Lung (tissue), 12 donors: ENCODE data around the gene PCGF3. TPM values are rescaled to one million over a fixed set of nuclear protein-coding genes. Genes with fewer than 3 reads are reported as not detected.

ENCODE experiments used
- ATAC-seq: fragments of 200-7000 bp; cut with Tn5 transposase; one replicate; pipeline ENCODE4 v1.9.1; 2020; ENCODE audit warnings: moderate number of reproducible peaks; ENCODE audit not compliant: insufficient read depth, low FRiP score
- DNase-seq, 3 donors: peaks; one replicate each; pipeline ENCODE4 v3.0.0-alpha.2; 2013 to 2017
- H3K27ac ChIP-seq, 2 donors: one replicate each; pipeline ENCODE4 v1.5.1; 2013; ENCODE audit warnings: mild to moderate bottlenecking in 2 of 2, moderate library complexity in 2 of 2, control low read depth in 1 of 2, inconsistent platforms in 1 of 2, low read depth in 1 of 2, low read length in 1 of 2
- H3K27me3 ChIP-seq, 3 donors: one replicate each; pipeline ENCODE4 v1.5.1; 2013; ENCODE audit warnings: low read length in 2 of 3; ENCODE audit not compliant: control insufficient read depth in 3 of 3, insufficient read depth in 3 of 3
- H3K36me3 ChIP-seq, 4 donors: one replicate each; pipeline ENCODE4 v1.5.1; 2013; ENCODE audit warnings: low read length in 4 of 4, mild to moderate bottlenecking in 1 of 4, moderate library complexity in 1 of 4; ENCODE audit not compliant: control insufficient read depth in 4 of 4, insufficient read depth in 4 of 4
- H3K4me1 ChIP-seq, 5 donors: one replicate each; pipeline ENCODE4 v1.5.1; 2013; ENCODE audit warnings: low read length in 5 of 5, mild to moderate bottlenecking in 2 of 5, moderate library complexity in 1 of 5; ENCODE audit not compliant: control insufficient read depth in 5 of 5, insufficient read depth in 5 of 5
- H3K4me3 ChIP-seq: one replicate; pipeline ENCODE4 v1.5.1; 2013; ENCODE audit warnings: mild to moderate bottlenecking, control low read depth, moderate library complexity
- H3K9ac ChIP-seq, 2 donors: one replicate each; pipeline ENCODE4 v1.5.1; 2013; ENCODE audit warnings: low read length in 2 of 2, control low read depth in 1 of 2; ENCODE audit not compliant: insufficient read depth in 1 of 2
- H3K9me3 ChIP-seq, 4 donors: one replicate each; pipeline ENCODE4 v1.5.1; 2013; ENCODE audit warnings: low read length in 3 of 4, mild to moderate bottlenecking in 1 of 4, moderate library complexity in 1 of 4; ENCODE audit not compliant: control insufficient read depth in 4 of 4, insufficient read depth in 3 of 4
- whole genome bisulfite sequencing, 2 donors: extraction: QIAGEN DNeasy Blood & Tissue Kit; methylation state at CpG; one replicate each; pipeline ENCODE4 v1.1.7; 2013; 5-methylcytosine and 5-hydroxymethylcytosine counted together
- polyA plus RNA-seq, 2 donors: library from polyadenylated mRNA; stranded (reverse); fragments of 200-250 nt; gene quantifications; one replicate each; pipeline ENCODE4 v1.2.1, GENCODE V29; 2013
- total RNA-seq, 2 donors: library from RNA; depleted of rRNA in 1 of 2; stranded (reverse); fragments of >200 nt in 1 of 2; gene quantifications; one replicate each; pipeline ENCODE4 v1.2.1, GENCODE V29; 2014 to 2021
- TF ChIP-seq, protein P1 (sequence below): IDR thresholded peaks from 2 replicates; pipeline ENCODE4 v1.5.1; 2012; ENCODE audit warnings: mild to moderate bottlenecking; ENCODE audit errors: control extremely low read depth, extremely low read depth
- donor health status: control.
- donor health status: control.
- donor health status: Bipolar disorder and iron deficiency.
- donor health status: healthy.
- donor health status: DM: yes; HTN: yes; CAD: no.

Gene PCGF3
- total and polyA plus RNA-seq, 4 donors, result 29.3 to 66.8 (median 43.3) TPM

DNA sequence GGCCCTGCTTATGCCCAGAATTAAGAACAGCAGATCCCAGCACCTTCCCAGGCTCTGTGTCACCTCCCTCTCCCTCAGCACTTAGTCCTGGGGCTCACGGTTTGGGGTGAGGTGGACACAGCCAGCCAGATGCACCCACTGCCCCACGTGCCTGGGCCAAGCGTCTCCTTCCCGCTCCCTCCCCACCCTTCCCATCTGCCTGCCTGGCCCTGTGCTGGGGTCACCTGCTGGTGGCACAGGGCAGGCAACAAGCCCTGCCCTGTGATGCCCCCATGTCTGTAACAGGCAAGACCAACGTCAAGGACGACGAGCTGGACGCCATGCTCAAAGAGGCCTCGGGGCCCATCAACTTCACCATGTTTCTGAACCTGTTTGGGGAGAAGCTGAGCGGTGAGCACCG is 26.0 kb upstream of the PCGF3 start:
- no peak for DNase-seq
- no peak overlapping the region for H3K27ac ChIP-seq
- peaks cover 0 to 22% (median 17%) of the 10 kb centered on the region in 5 donors for H3K4me1 ChIP-seq
- H3K9me3 ChIP-seq, result no peaks in the 10 kb centered on the region
- H3K27me3 ChIP-seq, result no peaks in the 10 kb centered on the region
- no peak overlapping the region for H3K9ac ChIP-seq
- TF ChIP-seq, protein P1, sequence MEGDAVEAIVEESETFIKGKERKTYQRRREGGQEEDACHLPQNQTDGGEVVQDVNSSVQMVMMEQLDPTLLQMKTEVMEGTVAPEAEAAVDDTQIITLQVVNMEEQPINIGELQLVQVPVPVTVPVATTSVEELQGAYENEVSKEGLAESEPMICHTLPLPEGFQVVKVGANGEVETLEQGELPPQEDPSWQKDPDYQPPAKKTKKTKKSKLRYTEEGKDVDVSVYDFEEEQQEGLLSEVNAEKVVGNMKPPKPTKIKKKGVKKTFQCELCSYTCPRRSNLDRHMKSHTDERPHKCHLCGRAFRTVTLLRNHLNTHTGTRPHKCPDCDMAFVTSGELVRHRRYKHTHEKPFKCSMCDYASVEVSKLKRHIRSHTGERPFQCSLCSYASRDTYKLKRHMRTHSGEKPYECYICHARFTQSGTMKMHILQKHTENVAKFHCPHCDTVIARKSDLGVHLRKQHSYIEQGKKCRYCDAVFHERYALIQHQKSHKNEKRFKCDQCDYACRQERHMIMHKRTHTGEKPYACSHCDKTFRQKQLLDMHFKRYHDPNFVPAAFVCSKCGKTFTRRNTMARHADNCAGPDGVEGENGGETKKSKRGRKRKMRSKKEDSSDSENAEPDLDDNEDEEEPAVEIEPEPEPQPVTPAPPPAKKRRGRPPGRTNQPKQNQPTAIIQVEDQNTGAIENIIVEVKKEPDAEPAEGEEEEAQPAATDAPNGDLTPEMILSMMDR, result no peak
- H3K4me3 ChIP-seq, result no peak overlapping the region
- 85 to 89% methylated on average over 11 of the region's 11 CpGs for WGBS, 2 donors
- no peak for ATAC-seq
- no peaks in the 10 kb centered on the region for H3K36me3 ChIP-seq

DNA sequence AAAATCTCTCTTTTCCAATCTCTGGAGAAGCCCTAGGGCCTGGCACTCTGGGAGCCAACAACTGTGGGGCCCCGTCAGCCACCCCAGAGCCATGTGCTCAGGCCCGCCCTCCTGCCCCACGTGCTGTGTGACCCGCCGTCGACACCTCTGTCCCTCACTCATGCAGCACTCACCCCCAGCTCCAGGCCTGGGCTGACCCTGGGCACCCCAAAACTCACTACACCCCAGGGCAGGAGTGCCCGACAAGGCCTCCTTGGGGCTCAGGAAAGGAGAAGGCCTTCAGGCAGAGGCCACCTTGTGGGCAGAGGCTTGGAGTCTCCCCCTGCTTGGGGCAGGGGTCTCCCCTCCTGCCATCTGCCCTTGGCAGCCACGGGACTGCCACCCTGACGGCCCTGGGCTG is 25.5 kb upstream of the PCGF3 start:
- Histone ChIP-seq H3K27ac (no peak overlapping the region), H3K9me3 (no peaks in the 10 kb centered on the region), H3K4me1 (peaks cover 0 to 20% (median 13%) of the 10 kb centered on the region in 5 donors), H3K36me3 (no peaks in the 10 kb centered on the region), H3K27me3 (no peaks in the 10 kb centered on the region), H3K9ac (no peak overlapping the region), H3K4me3 (no peak overlapping the region)
- 79 to 89% methylated on average over 9 of the region's 9 CpGs for WGBS, 2 donors
- TF ChIP-seq, protein P1, result no peak
- no peak for ATAC-seq
- DNase-seq, result no peak

- no peak overlapping the region for H3K27ac ChIP-seq
- ATAC-seq (peak; percentile 4), DNase-seq (no peak)
- TF ChIP-seq, protein P1, result no peak
- no peaks in the 10 kb centered on the region for H3K27me3 ChIP-seq
- 42 to 72% methylated on average over 17 of the region's 17 CpGs for WGBS, 2 donors
- peaks cover 0 to 16% (median 11%) of the 10 kb centered on the region in 5 donors for H3K4me1 ChIP-seq
- H3K36me3 ChIP-seq, result no peaks in the 10 kb centered on the region
- H3K4me3 ChIP-seq, result no peak overlapping the region
- H3K9me3 ChIP-seq, result no peaks in the 10 kb centered on the region
- no peak overlapping the region for H3K9ac ChIP-seq
Measured at GRCh38 chr4:680551-680927, 25.1 kb upstream of the PCGF3 start.
